Stimulated activated CD8-positive, alpha-beta memory T cell treated with anti-CD3 and anti-CD28 coated beads, Interleukin-4, amount 100 ng/mL, for 4 hours (primary cell): ENCODE data around the gene FADS1.

ENCODE experiments used
- DNase-seq, 2 donors: peaks; one replicate each; pipeline ENCODE4 v3.0.0-alpha.2; 2020; ENCODE audit warnings: low read depth in 2 of 2, low spot score in 1 of 2

FADS1 gene

GRCh38 chr11:61797263-61797944 lies 19.4 kb downstream of the FADS1 start:
- peak; percentile 35 to 58 for DNase-seq

GRCh38 chr11:61795876-61796526 lies 20.8 kb downstream of the FADS1 start:
- DNase-seq = no peak

- no peak for DNase-seq
These were observed 21.3 kb downstream of the FADS1 start for GRCh38 chr11:61795459-61795858.

GRCh38 chr11:61794579-61794978 lies 22.2 kb downstream of the FADS1 start:
- no peak for DNase-seq

- DNase-seq = no peak
These were observed 23.0 kb downstream of the FADS1 start for GRCh38 chr11:61793829-61794204.

- DNase-seq = no peak
These were observed 23.5 kb downstream of the FADS1 start for GRCh38 chr11:61793083-61793828.

- DNase-seq = peak; percentile 74
These were observed 24.3 kb downstream of the FADS1 start, which contains the start of the genes FEN1 and TMEM258 for GRCh38 chr11:61792310-61793082. FEN1 (plus strand) TSS chr11:61792911; CDS start chr11:61795362, 2,451 bp downstream. TMEM258 (minus strand) TSS chr11:61792599; CDS start chr11:61792558, 41 bp downstream.

GRCh38 chr11:61791737-61792309 lies 25.0 kb downstream of the FADS1 start:
- no peak for DNase-seq

- DNase-seq = no peak
These were observed 28.8 kb downstream of the FADS1 start for GRCh38 chr11:61787928-61788491.

- DNase-seq = no peak
These were observed 30.9 kb downstream of the FADS1 start for GRCh38 chr11:61785837-61786402.

- no peak for DNase-seq
These were observed 32.3 kb downstream of the FADS1 start for GRCh38 chr11:61784506-61784805.

- no peak for DNase-seq
These were observed 32.9 kb downstream of the FADS1 start for GRCh38 chr11:61783717-61784505.

- no peak for DNase-seq
These were observed 34.0 kb downstream of the FADS1 start for GRCh38 chr11:61782841-61783240.

GRCh38 chr11:61782299-61782698 lies 34.5 kb downstream of the FADS1 start:
- DNase-seq = no peak

GRCh38 chr11:61781585-61781984 lies 35.2 kb downstream of the FADS1 start:
- no peak for DNase-seq

GRCh38 chr11:61780581-61781162 lies 36.1 kb downstream of the FADS1 start:
- DNase-seq = no peak

- no peak for DNase-seq
These were observed 36.9 kb downstream of the FADS1 start for GRCh38 chr11:61779666-61780525.

- no peak for DNase-seq
These were observed 37.7 kb downstream of the FADS1 start for GRCh38 chr11:61778920-61779650.
